ENCODE results near the gene CCDC167. TPM values are rescaled to one million over a fixed set of nuclear protein-coding genes. Genes with fewer than 3 reads are reported as not detected.

Gene CCDC167
- total RNA-seq, 1 donor from 2014 or later = 58.4 TPM

GRCh38 chr6:37463110-37463509 lies 36.6 kb downstream of the CCDC167 start:
- no peak for DNase-seq
- no peak overlapping the region for H3K4me3 Mint-ChIP-seq (ENCODE audit: unreplicated experiment)
- no peak for TF ChIP-seq CTCF (IDR thresholded peaks at IDR 0.05; ENCODE audit: partially characterized antibody, unreplicated experiment)
- H3K36me3 Mint-ChIP-seq (ENCODE audit: unreplicated experiment) = peaks cover 10% of the 10 kb centered on the region
- peaks cover 43% of the 10 kb centered on the region for H3K4me1 Mint-ChIP-seq (ENCODE audit: low read depth, unreplicated experiment)
- peaks cover 8% of the 10 kb centered on the region for H3K27me3 Mint-ChIP-seq (ENCODE audit: unreplicated experiment)
- H3K9me3 Mint-ChIP-seq (ENCODE audit: unreplicated experiment) = peaks cover 8% of the 10 kb centered on the region
- no peak overlapping the region for H3K27ac Mint-ChIP-seq (ENCODE audit: unreplicated experiment)

- peaks cover 8% of the 10 kb centered on the region for H3K27me3 Mint-ChIP-seq (ENCODE audit: unreplicated experiment)
- peaks cover 52% of the 10 kb centered on the region for H3K4me1 Mint-ChIP-seq (ENCODE audit: low read depth, unreplicated experiment)
- peak overlapping the region; percentile 52 for H3K27ac Mint-ChIP-seq (ENCODE audit: unreplicated experiment)
- peaks cover 4% of the 10 kb centered on the region for H3K36me3 Mint-ChIP-seq (ENCODE audit: unreplicated experiment)
- H3K4me3 Mint-ChIP-seq (ENCODE audit: unreplicated experiment) = peak overlapping the region; percentile 30
- no peak for TF ChIP-seq CTCF (IDR thresholded peaks at IDR 0.05; ENCODE audit: partially characterized antibody, unreplicated experiment)
- peaks cover 8% of the 10 kb centered on the region for H3K9me3 Mint-ChIP-seq (ENCODE audit: unreplicated experiment)
- no peak for DNase-seq
These were observed 38.9 kb downstream of the CCDC167 start for GRCh38 chr6:37460805-37461204.

- H3K27me3 Mint-ChIP-seq (ENCODE audit: unreplicated experiment) = peaks cover 8% of the 10 kb centered on the region
- H3K4me1 Mint-ChIP-seq (ENCODE audit: low read depth, unreplicated experiment) = peaks cover 57% of the 10 kb centered on the region
- peak; percentile 71 for DNase-seq
- peaks cover 4% of the 10 kb centered on the region for H3K36me3 Mint-ChIP-seq (ENCODE audit: unreplicated experiment)
- peak overlapping the region; percentile 57 for H3K4me3 Mint-ChIP-seq (ENCODE audit: unreplicated experiment)
- TF ChIP-seq CTCF (IDR thresholded peaks at IDR 0.05; ENCODE audit: partially characterized antibody, unreplicated experiment) = no peak
- H3K27ac Mint-ChIP-seq (ENCODE audit: unreplicated experiment) = peak overlapping the region; percentile 97
- H3K9me3 Mint-ChIP-seq (ENCODE audit: unreplicated experiment) = peaks cover 8% of the 10 kb centered on the region
These were observed 39.5 kb downstream of the CCDC167 start for GRCh38 chr6:37459981-37460800.

GRCh38 chr6:37456816-37457560 lies 42.7 kb downstream of the CCDC167 start:
- no peaks in the 10 kb centered on the region for H3K36me3 Mint-ChIP-seq (ENCODE audit: unreplicated experiment)
- no peak for TF ChIP-seq CTCF (IDR thresholded peaks at IDR 0.05; ENCODE audit: partially characterized antibody, unreplicated experiment)
- peaks cover 8% of the 10 kb centered on the region for H3K9me3 Mint-ChIP-seq (ENCODE audit: unreplicated experiment)
- no peak overlapping the region for H3K4me3 Mint-ChIP-seq (ENCODE audit: unreplicated experiment)
- H3K27ac Mint-ChIP-seq (ENCODE audit: unreplicated experiment) = no peak overlapping the region
- peaks cover 8% of the 10 kb centered on the region for H3K27me3 Mint-ChIP-seq (ENCODE audit: unreplicated experiment)
- peaks cover 64% of the 10 kb centered on the region for H3K4me1 Mint-ChIP-seq (ENCODE audit: low read depth, unreplicated experiment)
- DNase-seq = no peak

GRCh38 chr6:37456126-37456525 lies 43.6 kb downstream of the CCDC167 start:
- peaks cover 8% of the 10 kb centered on the region for H3K27me3 Mint-ChIP-seq (ENCODE audit: unreplicated experiment)
- H3K4me1 Mint-ChIP-seq (ENCODE audit: low read depth, unreplicated experiment) = peaks cover 65% of the 10 kb centered on the region
- H3K27ac Mint-ChIP-seq (ENCODE audit: unreplicated experiment) = no peak overlapping the region
- no peak for TF ChIP-seq CTCF (IDR thresholded peaks at IDR 0.05; ENCODE audit: partially characterized antibody, unreplicated experiment)
- H3K4me3 Mint-ChIP-seq (ENCODE audit: unreplicated experiment) = no peak overlapping the region
- H3K9me3 Mint-ChIP-seq (ENCODE audit: unreplicated experiment) = peaks cover 10% of the 10 kb centered on the region
- no peak for DNase-seq
- H3K36me3 Mint-ChIP-seq (ENCODE audit: unreplicated experiment) = no peaks in the 10 kb centered on the region
